ENCODE results near the gene GCN1. TPM values are rescaled to one million over a fixed set of nuclear protein-coding genes. Genes with fewer than 3 reads are reported as not detected.

The GCN1 gene
- total and polyA plus RNA-seq, 10 of the 15 experiments (the other 5 are each of a cell fraction or from before 2014, with no cell fraction given): 10.8 to 150 (median 58.3) TPM

DNA sequence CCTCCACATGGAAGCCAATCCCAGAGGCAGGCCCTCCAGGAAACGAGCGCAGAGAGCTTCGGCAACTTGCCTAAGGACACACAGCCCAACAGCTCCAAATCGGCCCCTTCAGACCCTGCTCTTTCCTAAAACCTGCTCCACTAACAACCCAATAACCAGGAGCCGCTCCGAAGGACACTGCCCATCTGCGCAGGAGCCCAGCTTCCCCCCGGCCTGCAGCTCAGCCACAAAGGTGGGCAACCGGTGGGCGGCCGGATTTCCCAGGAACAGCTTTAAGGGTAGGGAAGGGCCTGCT lies 91.5 kb downstream of the GCN1 start:
- Histone ChIP-seq H3K36me3 (ENCODE audit: control insufficient read depth in 2 of 2, insufficient read depth in 2 of 2, low read length in 1 of 2) (peaks cover 34 to 60% of the 10 kb centered on the region in 2 experiments), H3K27me3 (replicated peaks in 1 of 2; ENCODE audit: control insufficient read depth in 2 of 2, insufficient read depth in 2 of 2, low read length in 1 of 2) (no peaks in the 10 kb centered on the region), H3K27ac (ENCODE audit: control insufficient read depth, insufficient read depth) (no peak overlapping the region), H4K20me1 (ENCODE audit: control insufficient read depth, insufficient read depth) (no peaks in the 10 kb centered on the region; the same call in 1 of the 2 replicates), H3K4me3 (no peak overlapping the region), H2AFZ (ENCODE audit: control insufficient read depth, low read depth, low read length) (no peak overlapping the region), H3K9ac (ENCODE audit: control insufficient read depth, insufficient read depth, low read length) (no peak overlapping the region), H3K4me2 (ENCODE audit: control insufficient read depth, insufficient read depth) (no peak overlapping the region), H3K9me3 (replicated peaks; ENCODE audit: control insufficient read depth, insufficient read depth, low read length) (no peaks in the 10 kb centered on the region), H3K79me2 (ENCODE audit: control insufficient read depth, insufficient read depth, low read length) (peaks cover 56% of the 10 kb centered on the region), H3K4me1 (ENCODE audit: control insufficient read depth, insufficient read depth, low read length) (peaks cover 16% of the 10 kb centered on the region)
- ChIA-PET CTCF (interaction anchor here (0.6 to 1.0 kb wide), 3 partner anchors 16 to 429 kb away, joined by 3 read pairs; no protein-coding TSS in a partner anchor), RAD21 (ENCODE audit: unreplicated experiment) (interaction anchor here (1.2 kb wide), 1 partner anchor 16 kb away, joined by 3 read pairs; no protein-coding TSS in a partner anchor), SMC1A (ENCODE audit: uncharacterized antibody, unreplicated experiment) (interaction anchor here (1.1 kb wide), 1 partner anchor 9 kb away, joined by 3 read pairs; no protein-coding TSS in a partner anchor), POLR2A (interaction anchor here (1.6 kb wide), 1 partner anchor 12 kb away, joined by 3 read pairs; no protein-coding TSS in a partner anchor)
- no peak for TF ChIP-seq LARP7 (IDR thresholded peaks at IDR 0.05)
- TF ChIP-seq TAF1 (IDR thresholded peaks at IDR 0.05; ENCODE audit: borderline replicate concordance, low read depth, low read length): no peak
- no peak for TF ChIP-seq ZNF622 (IDR thresholded peaks at IDR 0.05)
- no peak for TF ChIP-seq ATF7 (IDR thresholded peaks at IDR 0.05; ENCODE audit: low read depth)
- no peak for TF ChIP-seq WRNIP1 (IDR thresholded peaks at IDR 0.05; ENCODE audit: borderline replicate concordance, low read depth, low read length)
- no peak for TF ChIP-seq KAT2A (conservative IDR thresholded peaks at IDR 0.05; ENCODE audit: control insufficient read depth, low read depth, low read length)
- no peak for TF ChIP-seq CHD4 (IDR thresholded peaks at IDR 0.05)
- no peak for TF ChIP-seq POLR2AphosphoS5 (IDR thresholded peaks at IDR 0.05; ENCODE audit: low read length)
- TF ChIP-seq NFYA (IDR thresholded peaks at IDR 0.05; ENCODE audit: borderline replicate concordance, low read depth, low read length): no peak
- no peak for DNase-seq (ENCODE audit: low read depth, low spot score)
- in situ Hi-C loops (cut with MboI) (no loop called here), intact Hi-C loops (cut with micrococcal nuclease; ENCODE audit: unreplicated experiment) (no loop called here)
- 97% methylated on average over 11 of the region's 11 CpGs for WGBS (ENCODE audit: insufficient coverage, insufficient replicate concordance, low lambda C conversion rate, missing lambda C conversion rate)
- ATAC-seq: no peak
- FAIRE-seq: no peak
- no TSS peak for BruUV-seq (replicated peaks)
